Activated naive CD8-positive, alpha-beta T cell treated with anti-CD3 and anti-CD28 coated beads, Interleukin-2, amount 10 ng/mL, durations not matched to agents 7 days and 5 days (primary cell): Measurements from ENCODE around the gene CHST7. TPM values are rescaled to one million over a fixed set of nuclear protein-coding genes. Genes with fewer than 3 reads are reported as not detected.
A peak's percentile ranks its signal among the peaks of the same experiment; 100 is the strongest.

Source experiments
- ATAC-seq: fragments of 150-1000 bp; cut with Tn5 transposase; one replicate; pipeline ENCODE4 v1.10.0; 2021; ENCODE audit warnings: low read depth, moderate library complexity
- POLR2A ChIA-PET: fragments of 350-600 bp; sonication (Branson Sonifier 250); formaldehyde crosslinking; loops from one replicate; lab custom pipeline; 2021; ENCODE audit warnings: antibody characterized with exemption; lab: Charles Lee
- DNase-seq: peaks from one replicate; pipeline ENCODE4 v3.0.0; 2021
- H3K27ac Mint-ChIP-seq: one replicate; pipeline ENCODE4 v1.8.0; 2022; ENCODE audit warnings: mild to moderate bottlenecking, mixed read lengths
- H3K27me3 Mint-ChIP-seq: one replicate; pipeline ENCODE4 v1.8.0; 2022; ENCODE audit warnings: mild to moderate bottlenecking, moderate library complexity, mixed read lengths
- H3K36me3 Mint-ChIP-seq: one replicate; pipeline ENCODE4 v1.8.0; 2021; ENCODE audit warnings: mild to moderate bottlenecking, mixed read lengths
- H3K4me1 Mint-ChIP-seq: one replicate; pipeline ENCODE4 v1.8.0; 2021; ENCODE audit warnings: mixed read lengths
- H3K4me3 Mint-ChIP-seq: one replicate; pipeline ENCODE4 v1.8.0; 2022; ENCODE audit warnings: mild to moderate bottlenecking, moderate library complexity, mixed read lengths
- H3K9me3 Mint-ChIP-seq: one replicate; pipeline ENCODE4 v1.8.0; 2021; ENCODE audit warnings: mixed read lengths
- total RNA-seq, 2 experiments: library from RNA; stranded (reverse); gene quantifications; one replicate each; pipeline ENCODE4 v1.2.3, GENCODE V29; 2021

Gene CHST7
- total RNA-seq, 2 experiments from 2014 or later, result 5.7 to 6.7 TPM

GRCh38 chrX:46627062-46627461 is 53.5 kb downstream of the CHST7 start:
- Mint-ChIP-seq H3K27ac (no peak overlapping the region), H3K4me1 (peaks cover 13% of the 10 kb centered on the region), H3K9me3 (no peaks in the 10 kb centered on the region), H3K36me3 (peaks cover 5% of the 10 kb centered on the region), H3K4me3 (no peak overlapping the region), H3K27me3 (no peaks in the 10 kb centered on the region)
- ATAC-seq (no peak), DNase-seq (no peak)
- POLR2A ChIA-PET, result no interaction called here

GRCh38 chrX:46627711-46628419 is 54.3 kb downstream of the CHST7 start:
- POLR2A ChIA-PET, result no interaction called here
- Mint-ChIP-seq H3K27ac (no peak overlapping the region), H3K4me3 (no peak overlapping the region), H3K27me3 (no peaks in the 10 kb centered on the region), H3K9me3 (no peaks in the 10 kb centered on the region), H3K4me1 (peaks cover 13% of the 10 kb centered on the region), H3K36me3 (peaks cover 5% of the 10 kb centered on the region)
- ATAC-seq (no peak), DNase-seq (no peak)

- Mint-ChIP-seq H3K4me3 (no peak overlapping the region), H3K36me3 (peaks cover 5% of the 10 kb centered on the region), H3K27ac (peak overlapping the region; percentile 16), H3K4me1 (peaks cover 13% of the 10 kb centered on the region), H3K9me3 (no peaks in the 10 kb centered on the region), H3K27me3 (no peaks in the 10 kb centered on the region)
- DNase-seq (no peak), ATAC-seq (peak; percentile 36)
- POLR2A ChIA-PET, result no interaction called here
These were observed 55.2 kb downstream of the CHST7 start for GRCh38 chrX:46628460-46629371.

GRCh38 chrX:46630141-46630540 is 56.6 kb downstream of the CHST7 start:
- H3K27ac Mint-ChIP-seq, result no peak overlapping the region
- peaks cover 18% of the 10 kb centered on the region for H3K4me1 Mint-ChIP-seq
- H3K36me3 Mint-ChIP-seq, result peaks cover 6% of the 10 kb centered on the region
- no peaks in the 10 kb centered on the region for H3K27me3 Mint-ChIP-seq
- POLR2A ChIA-PET, result no interaction called here
- no peak overlapping the region for H3K4me3 Mint-ChIP-seq
- no peak for DNase-seq
- H3K9me3 Mint-ChIP-seq, result no peaks in the 10 kb centered on the region
- no peak for ATAC-seq

GRCh38 chrX:46634577-46634976 is 61.0 kb downstream of the CHST7 start:
- ATAC-seq, result no peak
- H3K27me3 Mint-ChIP-seq, result no peaks in the 10 kb centered on the region
- no peaks in the 10 kb centered on the region for H3K9me3 Mint-ChIP-seq
- H3K27ac Mint-ChIP-seq, result no peak overlapping the region
- no peak for DNase-seq
- H3K36me3 Mint-ChIP-seq, result peaks cover 3% of the 10 kb centered on the region
- POLR2A ChIA-PET, result no interaction called here
- peaks cover 13% of the 10 kb centered on the region for H3K4me1 Mint-ChIP-seq
- no peak overlapping the region for H3K4me3 Mint-ChIP-seq

- ATAC-seq, result no peak
These were observed 61.6 kb downstream of the CHST7 start for GRCh38 chrX:46635186-46635585.

GRCh38 chrX:46636223-46636622 is 62.7 kb downstream of the CHST7 start:
- Mint-ChIP-seq H3K4me3 (no peak overlapping the region), H3K36me3 (peaks cover 2% of the 10 kb centered on the region), H3K27me3 (no peaks in the 10 kb centered on the region), H3K27ac (no peak overlapping the region), H3K4me1 (peaks cover 13% of the 10 kb centered on the region), H3K9me3 (no peaks in the 10 kb centered on the region)
- no peak for DNase-seq
- POLR2A ChIA-PET, result no interaction called here
- no peak for ATAC-seq

More at GRCh38 chrX:46635186-46635585, 61.6 kb downstream of the CHST7 start:
- Mint-ChIP-seq H3K36me3 (peaks cover 3% of the 10 kb centered on the region), H3K4me3 (no peak overlapping the region), H3K27ac (no peak overlapping the region), H3K27me3 (no peaks in the 10 kb centered on the region), H3K4me1 (peaks cover 13% of the 10 kb centered on the region), H3K9me3 (no peaks in the 10 kb centered on the region)
- no peak for DNase-seq
- POLR2A ChIA-PET, result no interaction called here

GRCh38 chrX:46637938-46638337 is 64.4 kb downstream of the CHST7 start:
- peaks cover 16% of the 10 kb centered on the region for H3K4me1 Mint-ChIP-seq
- no peaks in the 10 kb centered on the region for H3K27me3 Mint-ChIP-seq
- DNase-seq (no peak), ATAC-seq (no peak)
- no peaks in the 10 kb centered on the region for H3K9me3 Mint-ChIP-seq
- no peak overlapping the region for H3K27ac Mint-ChIP-seq
- POLR2A ChIA-PET, result no interaction called here
- H3K4me3 Mint-ChIP-seq, result no peak overlapping the region
- H3K36me3 Mint-ChIP-seq, result peaks cover 2% of the 10 kb centered on the region

- H3K4me1 Mint-ChIP-seq, result peaks cover 9% of the 10 kb centered on the region
- no peak overlapping the region for H3K27ac Mint-ChIP-seq
- peaks cover 3% of the 10 kb centered on the region for H3K36me3 Mint-ChIP-seq
- peak; percentile 30 for DNase-seq
- no peak overlapping the region for H3K4me3 Mint-ChIP-seq
- H3K9me3 Mint-ChIP-seq, result no peaks in the 10 kb centered on the region
- peak; percentile 72 for ATAC-seq
- H3K27me3 Mint-ChIP-seq, result no peaks in the 10 kb centered on the region
- POLR2A ChIA-PET, result interaction anchor here (0.5 kb wide), 1 partner anchor 65 kb away, joined by 6 read pairs; no protein-coding TSS in a partner anchor
These were observed 68.6 kb downstream of the CHST7 start for GRCh38 chrX:46642145-46642544.

- no peak for DNase-seq
- Mint-ChIP-seq H3K4me1 (peaks cover 9% of the 10 kb centered on the region), H3K27me3 (no peaks in the 10 kb centered on the region), H3K9me3 (no peaks in the 10 kb centered on the region), H3K36me3 (peaks cover 3% of the 10 kb centered on the region), H3K4me3 (no peak overlapping the region), H3K27ac (no peak overlapping the region)
- POLR2A ChIA-PET, result no interaction called here
- no peak for ATAC-seq
These were observed 70.1 kb downstream of the CHST7 start for GRCh38 chrX:46643636-46644035.

GRCh38 chrX:46645614-46646013 is 72.0 kb downstream of the CHST7 start:
- DNase-seq, result no peak
- Mint-ChIP-seq H3K27ac (no peak overlapping the region), H3K36me3 (peaks cover 3% of the 10 kb centered on the region), H3K27me3 (no peaks in the 10 kb centered on the region), H3K4me3 (no peak overlapping the region), H3K9me3 (no peaks in the 10 kb centered on the region), H3K4me1 (peaks cover 9% of the 10 kb centered on the region)
- no peak for ATAC-seq
- POLR2A ChIA-PET, result interaction anchor here (0.7 kb wide), 2 partner anchors 34 to 1540 kb away, joined by 6 read pairs; no protein-coding TSS in a partner anchor

GRCh38 chrX:46647251-46647650 is 73.7 kb downstream of the CHST7 start:
- Mint-ChIP-seq H3K27me3 (no peaks in the 10 kb centered on the region), H3K4me1 (peaks cover 5% of the 10 kb centered on the region), H3K27ac (no peak overlapping the region), H3K4me3 (no peak overlapping the region), H3K9me3 (no peaks in the 10 kb centered on the region), H3K36me3 (peaks cover 3% of the 10 kb centered on the region)
- POLR2A ChIA-PET, result no interaction called here
- ATAC-seq (no peak), DNase-seq (no peak)
